H1 (cell line): ENCODE results near the gene ARID3B. TPM values are rescaled to one million over a fixed set of nuclear protein-coding genes. Genes with fewer than 3 reads are reported as not detected.

ENCODE experiments used
- CTCF ChIA-PET: fragments of 300-600 bp; sonication (Branson Sonifier 250); formaldehyde crosslinking; loops from one replicate; lab custom pipeline; 2021; ENCODE audit not compliant: partially characterized antibody; lab: Charles Lee
- POLR2A ChIA-PET: fragments of 300-600 bp; sonication (Branson Sonifier 250); formaldehyde crosslinking; loops from one replicate; lab custom pipeline; 2021; ENCODE audit warnings: inconsistent platforms; ENCODE audit not compliant: partially characterized antibody; lab: Charles Lee
- DNase-seq, 2 experiments: peaks; one replicate each; pipeline versions ENCODE4 v3.0.0 to v3.0.0-alpha.2; 2010 to 2022; ENCODE audit warnings: low spot score in 2 of 2, low read depth in 1 of 2, mixed read lengths in 1 of 2
- FAIRE-seq: peaks from 2 replicates; lab custom pipeline; 2011; peaks lifted over from hg19 to GRCh38; lab: Jason Lieb, UNC
- H2AFZ ChIP-seq: 2 replicates; pipeline ENCODE4 v1.8.1; 2012; ENCODE audit warnings: low read length, inconsistent platforms
- H2AK5ac ChIP-seq: 2 replicates; pipeline ENCODE4 v1.6.1; 2013; ENCODE audit warnings: low read depth, low read length
- H2BK120ac ChIP-seq: replicated peaks from 2 replicates; pipeline ENCODE3; 2013; ENCODE audit warnings: low read depth, low read length, inconsistent platforms
- H2BK12ac ChIP-seq: 2 replicates; pipeline ENCODE4 v1.6.1; 2013; ENCODE audit warnings: low read depth, low read length
- H2BK15ac ChIP-seq: 2 replicates; pipeline ENCODE4 v1.6.1; 2013; ENCODE audit warnings: low read length
- H2BK20ac ChIP-seq: 2 replicates; pipeline ENCODE4 v1.6.1; 2013; ENCODE audit warnings: low read length
- H2BK5ac ChIP-seq: 2 replicates; pipeline ENCODE4 v1.6.1; 2013; ENCODE audit warnings: low read depth, low read length
- H3K14ac ChIP-seq: 2 replicates; pipeline ENCODE4 v1.6.1; 2013; ENCODE audit warnings: inconsistent platforms; ENCODE audit not compliant: insufficient read length
- H3K18ac ChIP-seq: 2 replicates; pipeline ENCODE4 v1.6.1; 2013; ENCODE audit warnings: low read length; ENCODE audit errors: extremely low read depth
- H3K23ac ChIP-seq: 2 replicates; pipeline ENCODE4 v1.6.1; 2013; ENCODE audit warnings: inconsistent platforms; ENCODE audit not compliant: insufficient read length
- H3K23me2 ChIP-seq: 2 replicates; pipeline ENCODE4 v1.6.1; 2013; ENCODE audit warnings: low read depth, low read length
- H3K27ac ChIP-seq: 2 replicates; pipeline ENCODE4 v1.6.1; 2011; ENCODE audit warnings: low read depth, low read length, inconsistent platforms
- H3K27me3 ChIP-seq, 4 experiments: replicated peaks in 1 of 4; 1 replicate in 1 of 4; 2 replicates in 3 of 4; pipeline versions ENCODE4 v1.6.1 to v1.8.1; 2011 to 2013; ENCODE audit warnings: low read length in 3 of 4, mild to moderate bottlenecking in 3 of 4, inconsistent platforms in 2 of 4, mixed read lengths in 2 of 4, moderate library complexity in 1 of 4; ENCODE audit not compliant: control insufficient read depth in 3 of 4, insufficient read depth in 3 of 4; ENCODE audit errors: extremely low read depth in 1 of 4
- H3K36me3 ChIP-seq, 4 experiments: 2 replicates each; pipeline versions ENCODE4 v1.6.1 to v1.8.1; 2011 to 2013; ENCODE audit warnings: mild to moderate bottlenecking in 4 of 4, low read length in 3 of 4, moderate library complexity in 2 of 4, control low read depth in 1 of 4, inconsistent platforms in 1 of 4; ENCODE audit not compliant: insufficient read depth in 4 of 4, control insufficient read depth in 2 of 4
- H3K4ac ChIP-seq: replicated peaks from 2 replicates; pipeline ENCODE3; 2013; ENCODE audit warnings: low read length, low read depth, mixed read lengths, inconsistent platforms; ENCODE audit not compliant: insufficient read length
- H3K4me1 ChIP-seq, 4 experiments: replicated peaks in 1 of 4; 1 replicate in 1 of 4; 2 replicates in 3 of 4; pipeline versions ENCODE4 v1.6.1 to v1.8.1; 2011 to 2013; ENCODE audit warnings: low read length in 3 of 4, inconsistent platforms in 2 of 4, mixed read lengths in 1 of 4; ENCODE audit not compliant: insufficient read depth in 4 of 4, control insufficient read depth in 3 of 4
- H3K4me2 ChIP-seq, 2 experiments: 2 replicates each; pipeline versions ENCODE4 v1.6.1 to v1.8.1; 2011 to 2013; ENCODE audit warnings: low read depth in 2 of 2, low read length in 2 of 2, control low read depth in 1 of 2, inconsistent platforms in 1 of 2, mild to moderate bottlenecking in 1 of 2; ENCODE audit not compliant: insufficient read depth in 1 of 2
- H3K4me3 ChIP-seq, 4 experiments: fragments of 200-600, 300-600 bp in 1 of 4; sonication (generic), shearing (Covaris generic), sonication (Bioruptor Twin) in 1 of 4; 2 replicates each; pipeline versions ENCODE4 v1.5.1 to v1.8.1; 2011 to 2016; ENCODE audit warnings: low read length in 4 of 4, low read depth in 3 of 4, control low read depth in 2 of 4, inconsistent platforms in 2 of 4, mild to moderate bottlenecking in 2 of 4, mixed read lengths in 1 of 4, moderate library complexity in 1 of 4; ENCODE audit not compliant: insufficient read depth in 2 of 4; ENCODE audit errors: extremely low read depth in 1 of 4
- H3K56ac ChIP-seq: replicated peaks from 2 replicates; pipeline ENCODE3; 2013; ENCODE audit warnings: low read depth, mild to moderate bottlenecking, mixed read lengths, low read length, inconsistent platforms; ENCODE audit not compliant: insufficient read length
- H3K79me1 ChIP-seq: 2 replicates; pipeline ENCODE4 v1.6.1; 2013; ENCODE audit warnings: low read depth, low read length, control low read depth
- H3K79me2 ChIP-seq, 2 experiments: 2 replicates each; pipeline versions ENCODE4 v1.6.1 to v1.8.1; 2012 to 2013; ENCODE audit warnings: low read length in 2 of 2, mild to moderate bottlenecking in 2 of 2, inconsistent platforms in 1 of 2; ENCODE audit not compliant: insufficient read depth in 2 of 2, control insufficient read depth in 1 of 2
- H3K9ac ChIP-seq, 4 experiments: replicated peaks in 1 of 4; 1 replicate in 1 of 4; 2 replicates in 3 of 4; pipeline versions ENCODE4 v1.6.1 to v1.8.1; 2011 to 2013; ENCODE audit warnings: low read depth in 3 of 4, low read length in 3 of 4, control low read depth in 2 of 4, mild to moderate bottlenecking in 2 of 4, moderate library complexity in 2 of 4, inconsistent platforms in 1 of 4; ENCODE audit errors: extremely low read depth in 1 of 4
- H3K9me3 ChIP-seq, 2 experiments: 2 replicates each; pipeline versions ENCODE4 v1.6.1 to v1.8.1; 2012 to 2013; ENCODE audit warnings: mild to moderate bottlenecking in 2 of 2, moderate library complexity in 2 of 2, control low read depth in 1 of 2, inconsistent platforms in 1 of 2, low read depth in 1 of 2, low read length in 1 of 2, mixed read lengths in 1 of 2; ENCODE audit not compliant: insufficient read depth in 2 of 2
- H4K20me1 ChIP-seq, 2 experiments: replicated peaks in 1 of 2; 2 replicates each; pipeline versions ENCODE3 to v1.8.1; 2011 to 2013; ENCODE audit warnings: inconsistent platforms in 2 of 2, low read length in 2 of 2, mild to moderate bottlenecking in 1 of 2; ENCODE audit not compliant: insufficient read depth in 2 of 2, control insufficient read depth in 1 of 2
- H4K5ac ChIP-seq: 2 replicates; pipeline ENCODE4 v1.6.1; 2013; ENCODE audit warnings: low read length, low read depth, mixed read lengths, inconsistent platforms; ENCODE audit not compliant: insufficient read length
- H4K8ac ChIP-seq: 2 replicates; pipeline ENCODE4 v1.8.0; 2013; ENCODE audit warnings: mild to moderate bottlenecking, moderate library complexity, low read length, inconsistent platforms; ENCODE audit not compliant: insufficient read depth; ENCODE audit errors: extremely low read depth
- H4K91ac ChIP-seq: replicated peaks from 2 replicates; pipeline ENCODE3; 2013; ENCODE audit warnings: low read length, mixed read lengths, inconsistent platforms; ENCODE audit not compliant: insufficient read length
- CHD1 ChIP-seq: IDR thresholded peaks from 2 replicates; pipeline ENCODE4 v1.6.1; 2012; ENCODE audit warnings: low read depth, low read length, improper control_type of control experiment
- EZH2 ChIP-seq: fragments of 200-600 bp; sonication (generic); IDR thresholded peaks from 2 replicates; pipeline ENCODE4 v1.7.1; 2012; ENCODE audit warnings: low read depth, mild to moderate bottlenecking, moderate library complexity, low read length, inconsistent platforms; ENCODE audit not compliant: severe bottlenecking
- SP1 ChIP-seq: IDR thresholded peaks from 2 replicates; pipeline ENCODE4 v1.6.1; 2011; ENCODE audit warnings: low read depth, low read length
- YY1 ChIP-seq: IDR thresholded peaks from 2 replicates; pipeline ENCODE4 v1.6.1; 2011; ENCODE audit warnings: low read depth, mild to moderate bottlenecking, low read length
- WGBS, 2 experiments: shearing (Covaris generic) in 1 of 2; methylation state at CpG; one replicate each; pipeline versions ENCODE4 v1.1.6 to v1.1.7; 2013 to 2015; ENCODE audit warnings: low lambda C conversion rate in 2 of 2, mixed read lengths in 2 of 2, inconsistent platforms in 1 of 2, low coverage in 1 of 2, missing lambda C conversion rate in 1 of 2; ENCODE audit not compliant: insufficient replicate concordance in 2 of 2, insufficient coverage in 1 of 2, insufficient read length in 1 of 2; ENCODE audit errors: extremely low coverage in 1 of 2, missing lambda C conversion rate in 1 of 2; 5-methylcytosine and 5-hydroxymethylcytosine counted together
- polyA plus RNA-seq, 7 experiments: library from polyadenylated mRNA; depleted of rRNA in 3 of 7; stranded (reverse) in 5 of 7; unstranded in 2 of 7; fragments of >200 nt in 5 of 7; fragments of 200-250 nt in 2 of 7; gene quantifications; 1 replicate in 5 of 7; 2 replicates in 1 of 7; 4 replicates in 1 of 7; pipeline versions ENCODE4 v1.2.1 to v1.2.3, GENCODE V29; 2011 to 2013; ENCODE audit warnings: missing spikeins in 2 of 7, mixed read lengths in 2 of 7
- total RNA-seq: library from RNA; stranded (reverse); fragmentation: NEBNext Ultra II Directional; extraction: Animal tissue kit (Norgen Biotek cat#: 25700); gene quantifications from 2 replicates; pipeline ENCODE4 v1.2.1, GENCODE V29; 2021

The ARID3B gene
- total and polyA plus RNA-seq, 2 of the 8 experiments (the other 6 are each of a cell fraction or from before 2014, with no cell fraction given), result 81.0 to 115 TPM

DNA sequence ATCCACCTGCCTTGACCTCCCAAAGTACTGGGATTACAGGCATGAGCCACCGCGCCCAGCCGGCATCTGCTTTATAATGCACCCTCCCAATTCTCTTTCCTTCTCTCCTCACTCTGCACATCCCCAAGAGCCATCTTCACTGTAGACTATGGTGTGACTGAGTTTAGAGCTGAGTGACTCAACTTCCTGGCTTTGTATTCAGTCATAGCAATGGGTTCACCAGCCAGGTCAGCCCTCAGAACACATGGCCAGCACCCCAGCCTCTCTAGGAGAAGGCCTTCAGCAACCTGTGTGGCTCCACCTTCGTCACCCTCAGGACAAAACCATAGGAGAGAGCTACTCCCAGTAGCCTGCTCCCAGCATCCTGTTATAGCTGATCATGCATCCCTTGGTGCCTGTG, 33.0 kb downstream of the ARID3B start:
- H4K91ac ChIP-seq, result no peak overlapping the region
- H2BK120ac ChIP-seq, result no peak overlapping the region
- no peak overlapping the region for H3K9ac ChIP-seq
- no peak overlapping the region for H4K8ac ChIP-seq
- H2BK15ac ChIP-seq, result no peak overlapping the region
- no peak overlapping the region for H3K56ac ChIP-seq
- POLR2A ChIA-PET, result interaction anchor here (0.8 to 1.6 kb wide), 4 partner anchors 21 to 33 kb away, joined by 3 to 4 read pairs (median 3); partner anchors contain the start of gene ARID3B
- CTCF ChIA-PET, result interaction anchor here (1.3 to 1.7 kb wide), 3 partner anchors 10 to 28 kb away, joined by 4 to 5 read pairs (median 5); no protein-coding TSS in a partner anchor
- H4K20me1 ChIP-seq, result peaks cover under 1 to 10% of the 10 kb centered on the region in 2 experiments
- H3K4me1 ChIP-seq, result no peaks in the 10 kb centered on the region
- H3K27me3 ChIP-seq, result no peaks in the 10 kb centered on the region
- 96% methylated on average over 4 of the region's 4 CpGs; no CpG with 5 or more reads in 1 of the 2 experiments for WGBS, 2 experiments
- no peaks in the 10 kb centered on the region for H3K23me2 ChIP-seq
- peaks cover 27 to 76% (median 53%) of the 10 kb centered on the region in 4 experiments for H3K36me3 ChIP-seq
- H3K4me3 ChIP-seq, result no peak overlapping the region
- no peaks in the 10 kb centered on the region for H3K9me3 ChIP-seq
- H2AK5ac ChIP-seq, result no peak overlapping the region
- no peak overlapping the region for H3K4me2 ChIP-seq
- H3K79me2 ChIP-seq, result peaks cover 4 to 20% of the 10 kb centered on the region in 2 experiments
- H3K79me1 ChIP-seq, result peaks cover 12% of the 10 kb centered on the region
- no peak overlapping the region for H3K18ac ChIP-seq
- no peak overlapping the region for H2AFZ ChIP-seq
- no peak overlapping the region for H3K4ac ChIP-seq
- H2BK12ac ChIP-seq, result no peak overlapping the region
- no peak overlapping the region for H3K23ac ChIP-seq
- no peak overlapping the region for H4K5ac ChIP-seq
- DNase-seq, result no peak
- no peak overlapping the region for H2BK20ac ChIP-seq
- H3K27ac ChIP-seq, result no peak overlapping the region
- H3K14ac ChIP-seq, result no peak overlapping the region
- H2BK5ac ChIP-seq, result no peak overlapping the region
- no peak for FAIRE-seq
- TF ChIP-seq CHD1 (no peak), SP1 (no peak), EZH2 (no peak), YY1 (no peak)
